Gastrocnemius medialis (tissue), 4 donors: ENCODE data around the gene NEK9. TPM values are rescaled to one million over a fixed set of nuclear protein-coding genes. Genes with fewer than 3 reads are reported as not detected.
"Not testable (repeated sequence)": the region's sequence is repeated elsewhere in the genome, so short reads cannot be mapped to it uniquely, and the experiment has no call there.

Source experiments
- ATAC-seq, 2 donors: fragments of 150-250 bp; one replicate each; pipeline ENCODE4 v1.9.1; 2016
- DNase-seq, 2 donors: peaks; one replicate each; pipeline ENCODE4 v3.0.0-alpha.2; 2019
- H3K27ac ChIP-seq, 4 donors: fragments of 200-600 bp; sonication (generic); 1 replicate in 1 of 4; 2 replicates in 3 of 4; pipeline ENCODE4 v1.5.1; 2016 to 2018; ENCODE audit warnings: mild to moderate bottlenecking in 2 of 4, moderate library complexity in 1 of 4
- H3K27me3 ChIP-seq, 3 donors: fragments of 200-600 bp; sonication (generic) in 2 of 3; 1 replicate in 1 of 3; 2 replicates in 2 of 3; pipeline versions ENCODE4 v1.5.1 to v1.6.0; 2016 to 2019; ENCODE audit warnings: mild to moderate bottlenecking in 1 of 3, moderate library complexity in 1 of 3
- H3K36me3 ChIP-seq, 2 donors: fragments of 200-600 bp; sonication (generic) in 1 of 2; one replicate each; pipeline ENCODE4 v1.5.1; 2017 to 2018
- H3K4me1 ChIP-seq, 2 donors: fragments of 200-600 bp; sonication (generic) in 1 of 2; one replicate each; pipeline ENCODE4 v1.5.1; 2016 to 2017; ENCODE audit warnings: mild to moderate bottlenecking in 2 of 2
- H3K4me3 ChIP-seq, 4 donors: fragments of 200-600 bp; sonication (generic) in 3 of 4; 1 replicate in 1 of 4; 2 replicates in 3 of 4; pipeline ENCODE4 v1.5.1; 2016 to 2019; ENCODE audit warnings: mild to moderate bottlenecking in 2 of 4
- H3K9me3 ChIP-seq, 3 donors: fragments of 200-600 bp; sonication (generic) in 2 of 3; 1 replicate in 1 of 3; 2 replicates in 2 of 3; pipeline ENCODE4 v1.5.1; 2016 to 2019
- POLR2A ChIP-seq, 2 donors: fragments of 450-650 bp; IDR thresholded peaks; one replicate each; pipeline ENCODE4 v1.6.1; 2017; ENCODE audit warnings: antibody characterized with exemption in 2 of 2, mild to moderate bottlenecking in 2 of 2, moderate library complexity in 2 of 2
- in situ Hi-C, 4 donors: fragments of 200-750 bp; cut with MboI; loops; one replicate each; pipeline versions ENCODE4 v1.15.0 to v1.8.0; 2017; ENCODE audit warnings: low sequenced_read_pairs in 4 of 4
- intact Hi-C: fragments of 100-400 bp; cut with DNase I; formaldehyde crosslinking; loops from one replicate; pipeline ENCODE4 v1.15.1; 2023; ENCODE audit warnings: low total_unique reads
- total RNA-seq, 4 donors: library from RNA; depleted of rRNA; stranded (reverse); fragments of >200 nt; gene quantifications; one replicate each; pipeline versions ENCODE4 v1.1.0 to v1.2.3, GENCODE V29; 2016
- TF ChIP-seq, protein P1 (sequence below), 5 experiments: fragments of 450-650 bp in 3 of 5; fragments of 200-600 bp in 2 of 5; sonication (generic) in 2 of 5; IDR thresholded peaks in 4 of 5; conservative IDR thresholded peaks in 1 of 5; 1 replicate in 4 of 5; 2 replicates in 1 of 5; pipeline ENCODE4 v1.5.1; 2016 to 2019; ENCODE audit warnings: antibody characterized with exemption in 5 of 5, mild to moderate bottlenecking in 3 of 5, moderate library complexity in 3 of 5

NEK9 gene
- total RNA-seq, 4 donors from 2014 or later, result 36.3 to 93.2 (median 42.6) TPM

DNA sequence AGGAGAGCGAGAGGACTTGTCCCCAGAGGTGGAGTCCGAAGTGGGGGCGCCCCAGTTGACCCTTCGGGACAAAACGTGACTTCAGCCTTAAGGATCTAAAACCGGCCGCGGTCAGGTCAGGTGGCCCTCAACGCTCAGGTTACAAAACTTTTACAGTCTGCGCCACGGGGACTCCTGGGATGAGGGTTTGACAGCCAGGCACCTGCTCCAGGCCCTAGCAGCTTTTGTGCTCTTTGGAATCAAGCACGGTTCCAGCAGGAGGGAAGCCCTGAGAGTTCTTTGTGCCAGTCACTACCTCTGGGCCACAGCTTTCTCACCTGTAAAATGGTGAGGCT lies 57.1 kb downstream of the NEK9 start:
- no peaks in the 10 kb centered on the region for H3K27me3 ChIP-seq
- DNase-seq, result peak; percentile 82 to 92
- no peaks in the 10 kb centered on the region for H3K9me3 ChIP-seq
- in situ Hi-C loops (no loop called here), intact Hi-C loops (loop anchor here (2.0 to 5.0 kb wide), 2 partner anchors 67 to 127 kb away; partner anchors contain the start of gene EIF2B2)
- peak; percentile 69 to 70 for ATAC-seq
- peak overlapping the region; percentile 90 to 95 (median 93) for H3K27ac ChIP-seq
- H3K36me3 ChIP-seq, result no peaks in the 10 kb centered on the region
- peak overlapping the region; percentile 46 to 64 (median 60) for H3K4me3 ChIP-seq
- peaks cover 39 to 51% of the 10 kb centered on the region in 2 donors for H3K4me1 ChIP-seq
- TF ChIP-seq, protein P1, sequence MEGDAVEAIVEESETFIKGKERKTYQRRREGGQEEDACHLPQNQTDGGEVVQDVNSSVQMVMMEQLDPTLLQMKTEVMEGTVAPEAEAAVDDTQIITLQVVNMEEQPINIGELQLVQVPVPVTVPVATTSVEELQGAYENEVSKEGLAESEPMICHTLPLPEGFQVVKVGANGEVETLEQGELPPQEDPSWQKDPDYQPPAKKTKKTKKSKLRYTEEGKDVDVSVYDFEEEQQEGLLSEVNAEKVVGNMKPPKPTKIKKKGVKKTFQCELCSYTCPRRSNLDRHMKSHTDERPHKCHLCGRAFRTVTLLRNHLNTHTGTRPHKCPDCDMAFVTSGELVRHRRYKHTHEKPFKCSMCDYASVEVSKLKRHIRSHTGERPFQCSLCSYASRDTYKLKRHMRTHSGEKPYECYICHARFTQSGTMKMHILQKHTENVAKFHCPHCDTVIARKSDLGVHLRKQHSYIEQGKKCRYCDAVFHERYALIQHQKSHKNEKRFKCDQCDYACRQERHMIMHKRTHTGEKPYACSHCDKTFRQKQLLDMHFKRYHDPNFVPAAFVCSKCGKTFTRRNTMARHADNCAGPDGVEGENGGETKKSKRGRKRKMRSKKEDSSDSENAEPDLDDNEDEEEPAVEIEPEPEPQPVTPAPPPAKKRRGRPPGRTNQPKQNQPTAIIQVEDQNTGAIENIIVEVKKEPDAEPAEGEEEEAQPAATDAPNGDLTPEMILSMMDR (IDR thresholded peaks at IDR 0.05 in 4 of 5, conservative IDR thresholded peaks at IDR 0.05 in 1 of 5), result no peak
- TF ChIP-seq POLR2A (IDR thresholded peaks at IDR 0.05), result no peak

DNA sequence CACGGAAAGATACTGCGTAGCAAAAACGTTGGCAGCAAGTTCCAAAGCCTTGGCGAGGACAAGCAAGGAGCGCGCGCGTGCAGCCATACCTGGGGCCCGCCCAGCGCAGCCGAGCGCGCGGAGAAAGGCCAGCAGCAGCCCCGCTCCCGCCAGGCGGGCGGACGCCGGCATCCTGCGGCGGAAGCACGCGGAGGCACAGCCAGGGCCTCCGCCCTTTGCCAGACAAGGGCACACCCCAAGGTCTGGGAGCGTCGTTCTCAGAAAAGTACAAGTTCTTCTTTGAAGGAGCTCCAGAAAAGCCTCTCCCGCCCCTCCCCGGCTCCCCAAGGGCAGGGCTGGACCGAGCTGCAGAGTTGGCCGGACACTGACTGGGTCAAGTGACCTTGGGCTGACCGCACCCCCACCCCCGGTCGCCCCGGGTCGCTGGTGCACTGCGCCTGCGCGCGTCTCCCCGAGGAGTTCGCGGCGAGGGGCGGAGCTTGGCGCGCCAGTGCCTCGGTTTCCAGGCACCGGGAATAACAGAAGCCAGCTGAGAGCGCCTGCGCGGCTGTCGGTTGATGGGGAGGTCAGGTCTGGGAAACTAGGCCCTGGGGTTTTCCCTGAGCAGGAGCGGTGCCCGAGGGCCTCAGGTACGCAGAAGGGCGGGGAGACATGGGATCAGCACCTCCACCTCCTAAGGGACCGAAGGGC lies 57.6 kb downstream of the NEK9 start, which contains the start of gene ZC2HC1C:
ZC2HC1C (plus strand) TSS at position 521 of the 690 bp plus-strand sequence. CDS start 933 bp downstream, outside the sequence.
- Histone ChIP-seq H3K27ac (peak within 1 kb of the TSS; percentile 90 to 95 (median 93)), H3K4me1 (peaks cover 44 to 57% of the 10 kb centered on the region in 2 donors), H3K9me3 (no peaks in the 10 kb centered on the region), H3K36me3 (no peaks in the 10 kb centered on the region), H3K27me3 (no peaks in the 10 kb centered on the region), H3K4me3 (peak within 1 kb of the TSS; percentile 46 to 64 (median 60))
- peak; percentile 96 to 99 for DNase-seq
- TF ChIP-seq POLR2A (IDR thresholded peaks at IDR 0.05), result peak; percentile 85 to 87
- TF ChIP-seq, protein P1 (IDR thresholded peaks at IDR 0.05 in 4 of 5, conservative IDR thresholded peaks at IDR 0.05 in 1 of 5), result no peak
- in situ Hi-C loops (no loop called here), intact Hi-C loops (loop anchor here (2.0 to 5.0 kb wide), 2 partner anchors 66 to 127 kb away; partner anchors contain the start of gene EIF2B2)
- peak; percentile 79 to 85 for ATAC-seq

DNA sequence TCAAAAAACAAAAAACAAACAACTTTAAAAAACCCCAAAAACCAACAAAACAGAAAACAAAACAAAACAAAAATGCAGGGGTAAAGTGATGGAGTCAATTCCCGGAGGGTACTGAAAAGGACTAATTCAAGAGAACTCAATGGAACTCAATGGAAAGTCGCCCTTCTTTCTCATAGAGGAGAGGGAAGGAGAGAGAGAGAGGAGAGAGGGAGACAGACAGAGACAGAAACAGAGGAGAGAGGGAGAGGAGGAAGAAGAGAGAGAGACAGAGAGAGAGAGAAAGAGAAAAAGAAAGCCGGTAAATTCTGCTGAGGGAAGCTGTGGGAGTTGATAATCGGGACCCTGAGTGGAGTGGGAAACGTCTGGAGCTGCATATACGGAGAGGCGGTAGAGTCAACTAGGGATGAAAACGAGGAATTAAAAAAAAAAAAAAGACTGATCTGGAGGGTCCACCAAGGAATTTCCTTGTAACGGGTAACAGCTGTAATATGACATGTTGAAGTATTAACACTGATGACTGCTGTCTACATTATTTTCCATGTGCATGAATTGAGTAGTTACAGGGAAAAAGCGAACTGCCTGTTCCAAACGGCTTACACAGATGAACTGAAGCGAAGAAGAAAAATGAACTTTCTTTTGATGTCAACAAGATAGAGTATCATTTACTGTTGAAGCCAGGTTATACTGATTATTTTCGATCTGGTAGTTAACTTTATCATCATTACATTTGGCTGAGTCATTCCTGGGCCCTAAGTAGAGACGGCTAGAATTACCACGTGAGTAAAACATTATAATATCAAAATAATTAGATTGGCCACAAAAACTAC lies 58.3 kb downstream of the NEK9 start:
- ATAC-seq (peak; percentile 2 to 7), DNase-seq (no peak)
- in situ Hi-C loops (no loop called here), intact Hi-C loops (loop anchor here (2.0 to 5.0 kb wide), 2 partner anchors 66 to 126 kb away; partner anchors contain the start of gene EIF2B2)
- Histone ChIP-seq H3K36me3 (no peaks in the 10 kb centered on the region), H3K4me3 (peak overlapping the region; percentile 46 to 64 (median 60)), H3K27ac (peak overlapping the region; percentile 90 to 95 (median 93)), H3K9me3 (no peaks in the 10 kb centered on the region), H3K27me3 (no peaks in the 10 kb centered on the region), H3K4me1 (peaks cover 46 to 54% of the 10 kb centered on the region in 2 donors)
- TF ChIP-seq POLR2A (IDR thresholded peaks at IDR 0.05), result no peak
- TF ChIP-seq, protein P1 (IDR thresholded peaks at IDR 0.05 in 4 of 5, conservative IDR thresholded peaks at IDR 0.05 in 1 of 5), result no peak

DNA sequence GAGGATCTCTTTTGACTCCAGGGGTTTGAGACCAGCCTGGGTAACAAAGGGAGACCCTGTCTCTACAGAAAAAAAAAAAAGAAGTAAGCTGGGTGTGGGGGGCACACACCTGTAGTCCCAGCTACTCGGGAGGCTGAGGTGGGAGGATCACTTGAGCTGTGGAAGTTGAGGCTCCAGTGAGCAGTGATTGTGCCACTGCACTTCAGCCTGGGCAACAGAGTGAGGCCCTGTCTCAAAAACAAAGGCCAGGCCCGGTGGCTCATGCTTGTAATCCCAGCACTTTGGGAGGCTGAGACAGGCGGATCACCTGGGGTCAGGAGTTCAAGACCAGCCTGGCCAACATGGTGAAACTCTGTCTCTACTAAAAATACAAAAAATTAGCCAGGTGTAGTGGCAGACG lies 59.1 kb downstream of the NEK9 start:
- H3K27ac ChIP-seq, result peak overlapping the region; percentile 90 to 95 (median 93)
- H3K36me3 ChIP-seq, H3K9me3 ChIP-seq, DNase-seq, ATAC-seq, in situ Hi-C loops, H3K27me3 ChIP-seq: not testable (repeated sequence)
- intact Hi-C loops, result loop anchor here (2.0 to 5.0 kb wide), 2 partner anchors 65 to 125 kb away; partner anchors contain the start of gene EIF2B2
- H3K4me1 ChIP-seq, result peaks cover 50 to 55% of the 10 kb centered on the region in 2 donors
- H3K4me3 ChIP-seq, result peak overlapping the region; percentile 46 to 64 (median 60)
